Neural progenitor cell (in vitro differentiated cells): ENCODE data around the gene NUDT5. TPM values are rescaled to one million over a fixed set of nuclear protein-coding genes. Genes with fewer than 3 reads are reported as not detected.

ENCODE experiments used
- DNase-seq: peaks from one replicate; pipeline ENCODE4 v3.0.0-alpha.2; 2016; ENCODE audit warnings: low spot score
- H2AFZ ChIP-seq: fragments of 200-600 bp; sonication (generic); replicated peaks from 2 replicates; pipeline ENCODE4 v1.6.1; 2016; ENCODE audit warnings: antibody characterized with exemption
- H3F3A ChIP-seq: fragments of 200-600 bp; sonication (generic); 2 replicates; pipeline ENCODE4 v1.6.1; 2016; ENCODE audit warnings: antibody characterized with exemption, low read depth
- H3K27ac ChIP-seq: fragments of 200-600 bp; sonication (generic); 2 replicates; pipeline ENCODE4 v1.5.1; 2016; ENCODE audit warnings: mild to moderate bottlenecking
- H3K27me3 ChIP-seq: fragments of 200-600 bp; sonication (generic); 2 replicates; pipeline ENCODE4 v1.6.1; 2016; ENCODE audit warnings: mild to moderate bottlenecking, moderate library complexity
- H3K36me3 ChIP-seq: fragments of 200-600 bp; sonication (generic); 2 replicates; pipeline ENCODE4 v1.5.1; 2016
- H3K4me1 ChIP-seq: fragments of 200-600 bp; sonication (generic); 2 replicates; pipeline ENCODE4 v1.6.1; 2016; ENCODE audit warnings: mixed run types
- H3K4me2 ChIP-seq: fragments of 200-600 bp; sonication (generic); 2 replicates; pipeline ENCODE4 v1.6.1; 2016
- H3K4me3 ChIP-seq: fragments of 200-600 bp; sonication (generic); 2 replicates; pipeline ENCODE4 v1.5.1; 2016
- H3K79me2 ChIP-seq: fragments of 200-600 bp; sonication (generic); 2 replicates; pipeline ENCODE4 v1.6.1; 2016; ENCODE audit warnings: low read depth
- H3K9ac ChIP-seq: fragments of 200-600 bp; sonication (generic); 2 replicates; pipeline ENCODE4 v1.6.1; 2016
- H3K9me3 ChIP-seq: fragments of 200-600 bp; sonication (generic); 2 replicates; pipeline ENCODE4 v1.5.1; 2016; ENCODE audit warnings: low read depth
- H4K20me1 ChIP-seq: fragments of 200-600 bp; sonication (generic); 2 replicates; pipeline ENCODE4 v1.6.1; 2016; ENCODE audit warnings: low read depth
- H3K27ac Mint-ChIP-seq: 3 replicates; pipeline ENCODE4 v1.8.0; 2021; ENCODE audit warnings: mixed read lengths
- H3K27me3 Mint-ChIP-seq: 2 replicates; pipeline ENCODE4 v1.8.0; 2022; ENCODE audit warnings: low read depth, mild to moderate bottlenecking, inconsistent platforms, moderate library complexity, mixed read lengths; ENCODE audit not compliant: insufficient read depth
- H3K36me3 Mint-ChIP-seq: 3 replicates; pipeline ENCODE4 v1.8.0; 2021; ENCODE audit warnings: mixed read lengths
- H3K4me1 Mint-ChIP-seq: 3 replicates; pipeline ENCODE4 v1.8.0; 2021; ENCODE audit warnings: mixed read lengths
- H3K4me3 Mint-ChIP-seq: 3 replicates; pipeline ENCODE4 v1.8.0; 2021; ENCODE audit warnings: mild to moderate bottlenecking, moderate library complexity, mixed read lengths
- H3K9me3 Mint-ChIP-seq: 3 replicates; pipeline ENCODE4 v1.8.0; 2020; ENCODE audit warnings: mixed read lengths
- EZH2 ChIP-seq: fragments of 200-600 bp; sonication (generic); IDR thresholded peaks from 2 replicates; pipeline ENCODE4 v1.6.1; 2017; ENCODE audit warnings: antibody characterized with exemption, mild to moderate bottlenecking, moderate library complexity
- EZH2phosphoT487 ChIP-seq: fragments of 200-600 bp; sonication (generic); IDR thresholded peaks from 2 replicates; pipeline ENCODE4 v1.6.1; 2017; ENCODE audit warnings: antibody characterized with exemption
- total RNA-seq: library from RNA; depleted of rRNA; stranded (reverse); fragments of >200 nt; gene quantifications from 2 replicates; pipeline ENCODE4 v1.2.3, GENCODE V29; 2015; ENCODE audit warnings: low replicate concordance
- TF ChIP-seq, protein P1 (sequence below): fragments of 200-600 bp; sonication (generic); IDR thresholded peaks from 2 replicates; pipeline ENCODE4 v1.5.1; 2017; ENCODE audit warnings: antibody characterized with exemption, mild to moderate bottlenecking

NUDT5 gene
- total RNA-seq, 1 donor from 2014 or later: 85.0 TPM

DNA sequence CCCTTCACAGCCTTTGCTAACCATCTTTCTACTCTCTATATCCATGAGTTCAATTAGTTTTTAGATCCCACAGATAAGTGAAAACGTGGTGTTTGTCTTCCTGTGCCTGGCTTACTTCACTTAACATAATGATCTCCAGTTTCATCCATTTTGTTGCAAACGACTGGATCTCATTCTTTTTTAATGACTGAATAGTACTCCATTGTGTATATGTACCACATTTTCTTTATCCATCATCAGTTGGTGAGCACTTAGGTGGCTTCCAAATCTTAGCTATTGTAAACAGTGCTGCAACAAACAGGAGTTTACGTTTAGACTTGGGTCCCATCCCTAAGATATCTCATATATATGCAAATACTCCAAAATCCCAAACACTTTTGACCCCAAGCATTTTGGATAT is 9.4 kb upstream of the NUDT5 start:
- peaks cover 90% of the 10 kb centered on the region for H3K79me2 ChIP-seq
- TF ChIP-seq, protein P1, sequence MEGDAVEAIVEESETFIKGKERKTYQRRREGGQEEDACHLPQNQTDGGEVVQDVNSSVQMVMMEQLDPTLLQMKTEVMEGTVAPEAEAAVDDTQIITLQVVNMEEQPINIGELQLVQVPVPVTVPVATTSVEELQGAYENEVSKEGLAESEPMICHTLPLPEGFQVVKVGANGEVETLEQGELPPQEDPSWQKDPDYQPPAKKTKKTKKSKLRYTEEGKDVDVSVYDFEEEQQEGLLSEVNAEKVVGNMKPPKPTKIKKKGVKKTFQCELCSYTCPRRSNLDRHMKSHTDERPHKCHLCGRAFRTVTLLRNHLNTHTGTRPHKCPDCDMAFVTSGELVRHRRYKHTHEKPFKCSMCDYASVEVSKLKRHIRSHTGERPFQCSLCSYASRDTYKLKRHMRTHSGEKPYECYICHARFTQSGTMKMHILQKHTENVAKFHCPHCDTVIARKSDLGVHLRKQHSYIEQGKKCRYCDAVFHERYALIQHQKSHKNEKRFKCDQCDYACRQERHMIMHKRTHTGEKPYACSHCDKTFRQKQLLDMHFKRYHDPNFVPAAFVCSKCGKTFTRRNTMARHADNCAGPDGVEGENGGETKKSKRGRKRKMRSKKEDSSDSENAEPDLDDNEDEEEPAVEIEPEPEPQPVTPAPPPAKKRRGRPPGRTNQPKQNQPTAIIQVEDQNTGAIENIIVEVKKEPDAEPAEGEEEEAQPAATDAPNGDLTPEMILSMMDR: no peak
- TF ChIP-seq EZH2phosphoT487 (no peak), EZH2 (no peak)
- no peak overlapping the region for H3K4me3 ChIP-seq
- Mint-ChIP-seq H3K4me1 (no peaks in the 10 kb centered on the region), H3K9me3 (no peaks in the 10 kb centered on the region), H3K4me3 (no peak overlapping the region), H3K27me3 (no peaks in the 10 kb centered on the region), H3K36me3 (peaks cover 41% of the 10 kb centered on the region), H3K27ac (no peak overlapping the region)
- H3K9ac ChIP-seq: no peak overlapping the region
- no peak overlapping the region for H3K4me2 ChIP-seq
- no peak overlapping the region for H2AFZ ChIP-seq
- H3K9me3 ChIP-seq: no peaks in the 10 kb centered on the region
- no peaks in the 10 kb centered on the region for H3K4me1 ChIP-seq
- H3F3A ChIP-seq: no peaks in the 10 kb centered on the region
- no peak overlapping the region for H3K27ac ChIP-seq
- peaks cover 18% of the 10 kb centered on the region for H4K20me1 ChIP-seq
- DNase-seq: no peak
- H3K36me3 ChIP-seq: peaks cover 9% of the 10 kb centered on the region
- no peaks in the 10 kb centered on the region for H3K27me3 ChIP-seq

DNA sequence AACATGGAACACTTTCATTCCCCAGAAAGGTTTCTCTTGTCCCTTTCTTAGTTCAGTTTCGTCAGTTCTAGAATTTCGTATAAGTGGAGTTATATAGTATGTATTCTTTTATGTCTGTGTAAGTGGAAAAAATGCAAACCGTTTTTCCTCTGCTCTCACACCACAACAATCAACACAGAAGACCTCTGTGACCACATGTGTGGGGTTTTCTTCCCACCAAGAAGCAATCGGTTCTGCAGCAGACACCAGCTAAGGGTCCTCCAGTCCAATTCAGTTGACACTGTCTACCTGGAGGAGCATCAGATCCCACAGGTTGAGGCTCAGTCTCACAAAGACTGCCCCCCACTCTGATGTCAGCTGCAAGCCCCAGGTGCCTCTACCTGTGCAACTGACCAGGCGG is 6.5 kb upstream of the NUDT5 start:
- Histone ChIP-seq H3K9me3 (no peaks in the 10 kb centered on the region), H3K9ac (no peak overlapping the region), H3F3A (no peaks in the 10 kb centered on the region), H4K20me1 (peaks cover 20% of the 10 kb centered on the region), H3K27me3 (no peaks in the 10 kb centered on the region), H3K27ac (no peak overlapping the region), H3K4me2 (no peak overlapping the region), H3K4me3 (no peak overlapping the region), H3K4me1 (peaks cover 9% of the 10 kb centered on the region), H3K79me2 (peaks cover 96% of the 10 kb centered on the region), H3K36me3 (peaks cover 12% of the 10 kb centered on the region), H2AFZ (no peak overlapping the region)
- TF ChIP-seq, protein P1: no peak
- TF ChIP-seq EZH2: no peak
- no peak for TF ChIP-seq EZH2phosphoT487
- DNase-seq: no peak
- Mint-ChIP-seq H3K4me1 (no peaks in the 10 kb centered on the region), H3K36me3 (peaks cover 26% of the 10 kb centered on the region), H3K27ac (no peak overlapping the region), H3K4me3 (no peak overlapping the region), H3K27me3 (no peaks in the 10 kb centered on the region), H3K9me3 (no peaks in the 10 kb centered on the region)

DNA sequence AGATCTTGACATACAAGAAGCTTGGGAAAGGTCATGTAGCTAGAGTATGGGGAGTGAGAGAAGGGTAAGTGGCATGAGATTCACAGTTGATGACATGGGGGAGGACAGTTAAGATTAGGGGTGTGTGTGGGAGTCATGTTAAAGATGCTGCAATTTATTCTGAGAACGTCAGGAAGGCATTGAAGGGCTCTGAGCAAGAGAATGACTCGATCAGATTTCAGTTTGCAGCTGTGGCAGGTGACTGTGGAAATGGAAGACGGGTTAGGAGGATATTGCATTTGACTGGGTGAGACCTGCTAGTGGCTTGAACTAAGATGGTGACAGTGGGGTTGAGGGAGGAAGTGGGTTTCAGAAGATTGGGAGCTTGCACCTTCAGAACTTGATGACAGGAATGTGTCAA is 5.9 kb upstream of the NUDT5 start:
- Mint-ChIP-seq H3K9me3 (no peaks in the 10 kb centered on the region), H3K4me1 (peaks cover 4% of the 10 kb centered on the region), H3K4me3 (no peak overlapping the region), H3K36me3 (peaks cover 23% of the 10 kb centered on the region), H3K27ac (no peak overlapping the region), H3K27me3 (no peaks in the 10 kb centered on the region)
- TF ChIP-seq, protein P1: no peak
- TF ChIP-seq EZH2phosphoT487 (no peak), EZH2 (no peak)
- H3K27me3 ChIP-seq: no peaks in the 10 kb centered on the region
- no peak overlapping the region for H3K4me2 ChIP-seq
- DNase-seq: no peak
- H3K4me3 ChIP-seq: no peak overlapping the region
- no peak overlapping the region for H3K27ac ChIP-seq
- peaks cover 4% of the 10 kb centered on the region for H3F3A ChIP-seq
- no peak overlapping the region for H2AFZ ChIP-seq
- H3K79me2 ChIP-seq: peaks cover 97% of the 10 kb centered on the region
- H3K9me3 ChIP-seq: no peaks in the 10 kb centered on the region
- H3K4me1 ChIP-seq: peaks cover 13% of the 10 kb centered on the region
- H3K36me3 ChIP-seq: peaks cover 10% of the 10 kb centered on the region
- H3K9ac ChIP-seq: no peak overlapping the region
- H4K20me1 ChIP-seq: peaks cover 20% of the 10 kb centered on the region
